DMS114 treated with DMSO at 0.1 percent for 48 hours (cell line): ENCODE measurements around the gene COX7A2.

Experiments used
- DNase-seq: peaks from one replicate; lab custom pipeline; 2025; ENCODE audit not compliant: unreplicated experiment; lab: John Stamatoyannopoulos, UW

COX7A2 gene

GRCh38 chr6:75268121-75268987 lies 24.8 kb upstream of the COX7A2 start:
- no peak for DNase-seq

- no peak for DNase-seq
Measured at GRCh38 chr6:75267461-75267860, 23.9 kb upstream of the COX7A2 start.

GRCh38 chr6:75266716-75267291 lies 23.2 kb upstream of the COX7A2 start:
- DNase-seq, result peak; percentile 27

- DNase-seq, result no peak
Measured at GRCh38 chr6:75263401-75263750, 19.8 kb upstream of the COX7A2 start.

- DNase-seq, result no peak
Measured at GRCh38 chr6:75262716-75263400, 19.3 kb upstream of the COX7A2 start.

GRCh38 chr6:75261299-75261698 lies 17.7 kb upstream of the COX7A2 start:
- DNase-seq, result no peak

- no peak for DNase-seq
Measured at GRCh38 chr6:75257343-75258087, 13.9 kb upstream of the COX7A2 start.

- DNase-seq, result no peak
Measured at GRCh38 chr6:75250552-75250951, 7.0 kb upstream of the COX7A2 start.

- no peak for DNase-seq
Measured at GRCh38 chr6:75249837-75250236, 6.2 kb upstream of the COX7A2 start.

- no peak for DNase-seq
Measured at GRCh38 chr6:75246386-75246785, 2.8 kb upstream of the COX7A2 start.

- DNase-seq, result no peak
Measured at GRCh38 chr6:75244063-75244584, 523 bp upstream of the COX7A2 start.

- DNase-seq, result no peak
Measured at GRCh38 chr6:75236630-75237029, 7.0 kb downstream of the COX7A2 start.

GRCh38 chr6:75235271-75235670 lies 8.3 kb downstream of the COX7A2 start:
- DNase-seq, result no peak

GRCh38 chr6:75234126-75234865 lies 9.3 kb downstream of the COX7A2 start:
- DNase-seq, result no peak

GRCh38 chr6:75233092-75233615 lies 10.4 kb downstream of the COX7A2 start:
- DNase-seq, result no peak

- DNase-seq, result peak; percentile 49
Measured at GRCh38 chr6:75230484-75231325, 12.9 kb downstream of the COX7A2 start.

GRCh38 chr6:75224303-75224926 lies 19.2 kb downstream of the COX7A2 start:
- DNase-seq, result no peak

- DNase-seq, result no peak
Measured at GRCh38 chr6:75223428-75223827, 20.2 kb downstream of the COX7A2 start.

GRCh38 chr6:75222261-75222660 lies 21.3 kb downstream of the COX7A2 start:
- DNase-seq, result no peak
